Gastroesophageal sphincter (tissue), 3 donors: ENCODE results near the gene FOXL2NB.

Experiments
- POLR2AphosphoS5 ChIP-seq: sonication (generic); formaldehyde crosslinking; IDR thresholded peaks from one replicate; pipeline ENCODE4 v1.6.1; 2017; ENCODE audit warnings: antibody characterized with exemption
- TF ChIP-seq, protein P1 (sequence below), 4 experiments: fragments of 200-600 bp in 2 of 4; fragments of 450-650 bp in 2 of 4; sonication (generic) in 1 of 4; IDR thresholded peaks; one replicate each; pipeline ENCODE4 v1.5.1; 2017 to 2019; ENCODE audit warnings: antibody characterized with exemption in 4 of 4, mild to moderate bottlenecking in 2 of 4, moderate library complexity in 2 of 4

DNA sequence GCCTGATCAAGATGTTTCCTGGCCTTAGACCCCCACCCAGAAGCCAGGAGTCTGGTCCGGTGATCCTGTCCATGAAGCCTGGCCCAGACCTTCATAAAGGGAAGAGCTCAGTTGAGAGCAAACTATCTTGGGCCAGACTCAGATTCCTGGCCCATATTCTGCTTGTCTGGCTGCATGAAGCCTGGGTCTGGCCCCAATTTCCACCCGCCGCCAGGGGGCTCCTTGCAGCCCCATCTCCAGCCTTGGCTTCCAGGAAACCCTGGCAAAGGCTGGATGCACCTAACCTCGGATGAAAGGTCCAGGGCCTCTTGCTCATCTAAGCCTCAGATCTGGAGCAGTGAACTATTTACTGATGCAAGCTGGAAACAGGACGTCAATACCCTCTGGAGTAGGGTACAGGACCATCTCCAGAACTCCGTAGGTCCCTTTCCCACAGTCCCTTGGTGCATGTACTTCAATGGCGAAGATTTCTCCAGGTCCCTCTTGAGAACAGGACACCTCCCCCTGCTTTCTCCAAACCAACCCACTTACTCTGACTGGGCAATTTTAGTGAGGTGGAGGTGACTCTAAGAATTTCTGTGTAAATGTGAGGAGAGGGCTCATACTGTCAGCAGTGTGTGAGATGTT lies 5.6 kb upstream of the FOXL2NB start:
- TF ChIP-seq, protein P1, sequence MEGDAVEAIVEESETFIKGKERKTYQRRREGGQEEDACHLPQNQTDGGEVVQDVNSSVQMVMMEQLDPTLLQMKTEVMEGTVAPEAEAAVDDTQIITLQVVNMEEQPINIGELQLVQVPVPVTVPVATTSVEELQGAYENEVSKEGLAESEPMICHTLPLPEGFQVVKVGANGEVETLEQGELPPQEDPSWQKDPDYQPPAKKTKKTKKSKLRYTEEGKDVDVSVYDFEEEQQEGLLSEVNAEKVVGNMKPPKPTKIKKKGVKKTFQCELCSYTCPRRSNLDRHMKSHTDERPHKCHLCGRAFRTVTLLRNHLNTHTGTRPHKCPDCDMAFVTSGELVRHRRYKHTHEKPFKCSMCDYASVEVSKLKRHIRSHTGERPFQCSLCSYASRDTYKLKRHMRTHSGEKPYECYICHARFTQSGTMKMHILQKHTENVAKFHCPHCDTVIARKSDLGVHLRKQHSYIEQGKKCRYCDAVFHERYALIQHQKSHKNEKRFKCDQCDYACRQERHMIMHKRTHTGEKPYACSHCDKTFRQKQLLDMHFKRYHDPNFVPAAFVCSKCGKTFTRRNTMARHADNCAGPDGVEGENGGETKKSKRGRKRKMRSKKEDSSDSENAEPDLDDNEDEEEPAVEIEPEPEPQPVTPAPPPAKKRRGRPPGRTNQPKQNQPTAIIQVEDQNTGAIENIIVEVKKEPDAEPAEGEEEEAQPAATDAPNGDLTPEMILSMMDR (IDR thresholded peaks at IDR 0.05): peak in 2 of 4 experiments; percentile 3 to 27
- no peak for TF ChIP-seq POLR2AphosphoS5
